ENCODE data around the gene SULT1B1.
"Not testable (repeated sequence)": the region's sequence is repeated elsewhere in the genome, so short reads cannot be mapped to it uniquely, and the experiment has no call there.

SULT1B1 gene

DNA sequence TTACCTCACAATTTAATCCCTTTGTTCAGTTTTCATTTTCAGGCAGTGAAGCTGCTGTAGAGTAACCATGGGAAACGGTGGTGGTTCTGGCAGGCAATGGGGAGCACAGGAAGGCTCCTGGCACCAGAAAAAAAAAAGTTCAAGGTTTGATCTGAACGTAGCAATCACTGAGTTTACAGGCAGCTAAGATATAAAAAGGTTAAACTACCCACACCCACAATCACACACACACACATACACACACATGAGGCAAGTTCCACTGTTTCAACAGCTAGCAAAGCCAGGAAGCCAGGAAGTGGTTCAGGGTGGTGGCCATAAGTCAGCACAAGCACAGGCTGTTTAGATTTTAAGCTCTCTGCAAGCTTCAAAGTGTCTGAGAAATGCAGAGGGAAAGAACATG is at the start of gene SULT1B1:
Gene SULT1B1, minus strand, starts transcription at position 166 of the 400 bp plus-strand sequence. CDS start 5,403 bp downstream, outside the sequence.
- peaks cover 30% of the 10 kb centered on the region for H3K4me1 Mint-ChIP-seq (ENCODE audit: low read depth)
- peak within 1 kb of the TSS; percentile 94 for H3K27ac Mint-ChIP-seq
- H3K36me3 Mint-ChIP-seq (ENCODE audit: low read depth), result no peaks in the 10 kb centered on the region
- peak within 1 kb of the TSS; percentile 86 for H3K4me3 Mint-ChIP-seq
- peak; percentile 40 for DNase-seq (ENCODE audit: low spot score)
- no peaks in the 10 kb centered on the region for H3K9me3 Mint-ChIP-seq
- H3K27me3 Mint-ChIP-seq (ENCODE audit: low read depth), result no peaks in the 10 kb centered on the region

DNA sequence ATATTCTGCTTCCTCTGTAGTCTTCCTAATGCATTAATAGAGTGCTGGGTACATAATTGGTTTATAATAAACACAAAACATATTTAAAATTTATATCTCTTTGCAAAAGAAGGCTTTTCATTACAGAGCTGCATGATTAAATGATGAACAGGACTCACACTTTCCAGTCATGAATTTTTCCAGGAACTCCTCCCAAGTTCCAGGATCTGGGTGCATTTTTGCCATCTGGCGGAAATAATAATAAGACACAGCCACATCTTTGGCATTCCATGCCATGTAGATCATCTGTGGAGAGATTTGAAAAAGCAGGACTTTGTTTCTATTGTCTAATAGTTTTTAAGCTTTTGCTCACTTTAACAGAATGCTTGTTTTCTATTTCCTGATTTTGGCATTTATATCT is 40.2 kb upstream of the SULT1B1 start:
- Mint-ChIP-seq H3K27ac (no peak overlapping the region), H3K36me3 (ENCODE audit: low read depth) (no peaks in the 10 kb centered on the region), H3K9me3 (no peaks in the 10 kb centered on the region), H3K27me3 (ENCODE audit: low read depth) (no peaks in the 10 kb centered on the region), H3K4me3 (no peak overlapping the region), H3K4me1 (ENCODE audit: low read depth) (no peaks in the 10 kb centered on the region)
- DNase-seq (ENCODE audit: low spot score), result no peak

DNA sequence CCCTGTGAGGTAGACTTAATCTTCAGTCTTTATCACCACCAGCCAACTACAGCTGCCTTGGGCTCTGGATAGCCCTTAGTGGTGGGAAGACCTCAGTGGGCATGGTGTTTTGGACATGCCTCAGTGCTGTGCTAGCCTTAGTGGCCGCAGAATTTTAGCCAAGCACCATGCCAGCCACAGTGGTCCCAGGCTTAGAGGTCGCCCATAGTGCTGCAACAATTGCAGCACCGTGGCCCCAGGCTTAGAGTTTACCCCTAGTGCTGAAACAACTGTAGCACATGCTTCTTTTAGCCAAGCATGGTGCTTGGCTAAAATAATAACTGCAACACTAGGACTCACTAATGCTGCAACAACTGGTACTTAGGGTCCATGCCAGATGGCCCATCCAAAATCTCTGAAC is 38.9 kb upstream of the SULT1B1 start:
- H3K27ac Mint-ChIP-seq, result no peak overlapping the region
- no peaks in the 10 kb centered on the region for H3K9me3 Mint-ChIP-seq
- H3K4me3 Mint-ChIP-seq, result no peak overlapping the region
- no peak for DNase-seq (ENCODE audit: low spot score)
- no peaks in the 10 kb centered on the region for H3K27me3 Mint-ChIP-seq (ENCODE audit: low read depth)
- no peaks in the 10 kb centered on the region for H3K36me3 Mint-ChIP-seq (ENCODE audit: low read depth)
- H3K4me1 Mint-ChIP-seq (ENCODE audit: low read depth), result no peaks in the 10 kb centered on the region

DNA sequence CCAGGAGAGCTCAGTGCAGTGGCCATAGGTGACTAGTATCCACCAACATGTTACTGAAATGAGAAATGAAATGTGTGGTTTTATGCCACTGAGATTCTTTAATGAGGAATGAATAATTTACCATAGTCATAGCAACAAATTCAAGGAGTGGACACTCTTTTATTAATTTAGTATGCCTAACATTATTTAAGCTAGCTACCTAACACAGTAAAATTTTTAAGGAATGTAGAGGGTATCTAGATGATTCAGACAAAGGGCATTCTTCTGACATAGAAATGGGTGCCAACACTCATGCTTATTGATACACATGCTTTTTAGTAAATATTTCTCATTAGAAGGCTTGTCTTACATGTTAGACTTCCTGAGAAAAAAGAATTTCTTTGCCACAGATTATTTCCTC is 33.3 kb upstream of the SULT1B1 start:
- H3K9me3 Mint-ChIP-seq, result no peaks in the 10 kb centered on the region
- no peak overlapping the region for H3K27ac Mint-ChIP-seq
- H3K4me1 Mint-ChIP-seq (ENCODE audit: low read depth), result no peaks in the 10 kb centered on the region
- H3K4me3 Mint-ChIP-seq, result no peak overlapping the region
- no peaks in the 10 kb centered on the region for H3K27me3 Mint-ChIP-seq (ENCODE audit: low read depth)
- no peak for DNase-seq (ENCODE audit: low spot score)
- no peaks in the 10 kb centered on the region for H3K36me3 Mint-ChIP-seq (ENCODE audit: low read depth)

DNA sequence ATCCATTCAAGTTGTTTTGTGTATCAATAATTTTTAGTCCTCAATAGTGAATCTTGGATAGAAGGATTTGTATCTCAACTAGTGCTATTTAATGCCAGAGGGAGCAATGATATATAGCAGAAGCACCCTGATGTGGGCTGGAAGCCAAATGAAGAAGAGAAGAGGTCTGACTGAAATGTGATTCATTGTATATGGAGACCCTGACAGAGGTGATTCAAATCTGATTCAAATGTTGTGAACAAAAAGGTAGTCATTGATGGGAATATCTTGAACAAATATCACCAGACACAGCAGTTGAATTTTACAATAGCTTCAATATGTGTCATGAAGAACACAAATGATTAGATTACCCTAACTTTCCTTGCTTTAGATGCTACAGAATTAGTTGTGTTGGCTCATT is 27.5 kb upstream of the SULT1B1 start:
- no peak overlapping the region for H3K27ac Mint-ChIP-seq
- peaks cover 4% of the 10 kb centered on the region for H3K9me3 Mint-ChIP-seq
- no peak overlapping the region for H3K4me3 Mint-ChIP-seq
- no peaks in the 10 kb centered on the region for H3K36me3 Mint-ChIP-seq (ENCODE audit: low read depth)
- no peaks in the 10 kb centered on the region for H3K27me3 Mint-ChIP-seq (ENCODE audit: low read depth)
- H3K4me1 Mint-ChIP-seq (ENCODE audit: low read depth), result no peaks in the 10 kb centered on the region
- DNase-seq (ENCODE audit: low spot score), result no peak

DNA sequence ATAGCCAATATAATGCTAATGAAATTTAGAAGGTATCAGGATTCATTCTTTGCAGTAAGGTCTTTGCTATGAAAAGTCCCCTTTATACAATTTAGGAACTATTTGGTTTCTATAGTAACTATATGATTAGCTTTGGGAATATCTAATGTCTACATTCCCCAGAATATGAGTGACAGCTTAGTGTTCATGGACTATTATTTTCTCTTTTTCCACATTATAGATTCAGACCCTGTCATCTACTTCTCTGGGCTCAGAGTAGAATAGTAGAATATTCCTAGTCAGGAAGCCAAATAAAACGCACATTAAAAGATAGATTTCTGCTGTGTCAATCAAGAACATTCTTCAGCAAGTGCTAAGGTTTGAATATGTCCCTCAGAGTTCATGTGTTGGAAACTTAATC is 26.1 kb upstream of the SULT1B1 start:
- H3K27me3 Mint-ChIP-seq (ENCODE audit: low read depth), result no peaks in the 10 kb centered on the region
- no peak overlapping the region for H3K27ac Mint-ChIP-seq
- no peak overlapping the region for H3K4me3 Mint-ChIP-seq
- H3K4me1 Mint-ChIP-seq (ENCODE audit: low read depth), result no peaks in the 10 kb centered on the region
- H3K9me3 Mint-ChIP-seq, result peaks cover 4% of the 10 kb centered on the region
- no peaks in the 10 kb centered on the region for H3K36me3 Mint-ChIP-seq (ENCODE audit: low read depth)
- DNase-seq (ENCODE audit: low spot score), result no peak

DNA sequence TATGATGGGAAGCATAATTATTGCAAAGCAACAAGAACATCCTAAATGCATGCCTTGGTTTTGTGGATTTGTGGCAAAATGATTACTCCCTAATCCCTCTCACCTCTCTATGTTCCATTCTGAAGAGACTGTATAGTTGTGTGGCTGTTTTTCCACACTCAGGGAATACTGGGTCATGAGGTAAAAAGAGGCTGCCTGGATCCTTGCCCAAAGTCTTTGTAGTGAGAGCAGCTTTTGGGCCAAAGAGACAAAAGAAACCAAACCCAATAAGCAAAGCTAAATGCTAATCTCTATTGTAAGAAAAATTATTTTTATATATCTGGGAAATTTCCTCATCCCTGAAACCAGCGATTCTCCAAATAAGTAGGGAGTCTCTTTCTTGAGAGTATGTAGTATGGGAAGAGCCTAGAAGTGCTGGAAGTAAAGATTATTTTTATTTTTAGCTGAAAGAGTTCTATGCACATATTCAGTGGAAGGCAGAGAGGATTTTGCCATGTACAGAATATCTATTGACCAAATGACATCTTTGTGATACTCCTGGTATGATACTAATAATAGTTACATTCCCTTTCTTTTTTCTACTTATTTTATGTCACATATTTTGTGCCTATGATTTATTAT is 24.9 kb upstream of the SULT1B1 start:
- Mint-ChIP-seq H3K36me3 (ENCODE audit: low read depth) (no peaks in the 10 kb centered on the region), H3K27ac (no peak overlapping the region), H3K4me1 (ENCODE audit: low read depth) (no peaks in the 10 kb centered on the region), H3K9me3 (peaks cover 4% of the 10 kb centered on the region), H3K27me3 (ENCODE audit: low read depth) (no peaks in the 10 kb centered on the region), H3K4me3 (no peak overlapping the region)
- no peak for DNase-seq (ENCODE audit: low spot score)

DNA sequence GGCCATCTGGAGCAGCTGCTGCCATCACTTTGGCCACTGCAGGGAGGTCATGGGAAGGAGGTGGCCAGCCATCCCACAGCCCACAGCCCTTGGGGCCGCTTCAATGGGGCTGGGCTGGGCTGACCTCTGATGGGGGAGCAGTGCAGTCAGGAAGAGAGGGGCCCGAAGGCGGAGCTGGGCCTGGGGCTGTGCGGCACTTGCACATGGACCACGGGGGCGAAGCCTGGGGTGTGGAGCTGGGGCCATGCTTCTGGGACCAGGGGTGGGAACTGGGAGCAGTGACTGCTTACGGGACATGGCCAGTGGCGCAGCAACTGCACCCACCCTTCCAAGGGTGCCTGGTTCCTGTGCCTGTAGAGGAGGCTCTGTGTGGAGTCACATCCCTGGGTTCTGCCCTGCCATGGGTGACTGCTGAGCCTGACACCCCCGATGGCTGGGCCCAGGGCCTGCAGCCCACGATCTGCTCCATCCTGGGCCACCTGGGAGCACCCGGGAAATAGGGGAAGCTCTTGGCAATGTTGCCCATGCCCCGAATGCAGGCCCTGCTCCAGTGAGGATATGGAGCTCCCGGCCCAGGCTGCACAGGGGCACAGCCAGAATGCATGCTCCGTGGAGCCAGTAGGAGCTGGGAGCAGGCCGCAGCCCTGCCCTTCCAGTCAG is 22.4 kb upstream of the SULT1B1 start:
- Mint-ChIP-seq H3K36me3 (ENCODE audit: low read depth) (no peaks in the 10 kb centered on the region), H3K27me3 (ENCODE audit: low read depth) (no peaks in the 10 kb centered on the region), H3K27ac (no peak overlapping the region), H3K4me1 (ENCODE audit: low read depth) (no peaks in the 10 kb centered on the region), H3K4me3 (no peak overlapping the region), H3K9me3 (peaks cover 4% of the 10 kb centered on the region)
- DNase-seq (ENCODE audit: low spot score), result no peak

DNA sequence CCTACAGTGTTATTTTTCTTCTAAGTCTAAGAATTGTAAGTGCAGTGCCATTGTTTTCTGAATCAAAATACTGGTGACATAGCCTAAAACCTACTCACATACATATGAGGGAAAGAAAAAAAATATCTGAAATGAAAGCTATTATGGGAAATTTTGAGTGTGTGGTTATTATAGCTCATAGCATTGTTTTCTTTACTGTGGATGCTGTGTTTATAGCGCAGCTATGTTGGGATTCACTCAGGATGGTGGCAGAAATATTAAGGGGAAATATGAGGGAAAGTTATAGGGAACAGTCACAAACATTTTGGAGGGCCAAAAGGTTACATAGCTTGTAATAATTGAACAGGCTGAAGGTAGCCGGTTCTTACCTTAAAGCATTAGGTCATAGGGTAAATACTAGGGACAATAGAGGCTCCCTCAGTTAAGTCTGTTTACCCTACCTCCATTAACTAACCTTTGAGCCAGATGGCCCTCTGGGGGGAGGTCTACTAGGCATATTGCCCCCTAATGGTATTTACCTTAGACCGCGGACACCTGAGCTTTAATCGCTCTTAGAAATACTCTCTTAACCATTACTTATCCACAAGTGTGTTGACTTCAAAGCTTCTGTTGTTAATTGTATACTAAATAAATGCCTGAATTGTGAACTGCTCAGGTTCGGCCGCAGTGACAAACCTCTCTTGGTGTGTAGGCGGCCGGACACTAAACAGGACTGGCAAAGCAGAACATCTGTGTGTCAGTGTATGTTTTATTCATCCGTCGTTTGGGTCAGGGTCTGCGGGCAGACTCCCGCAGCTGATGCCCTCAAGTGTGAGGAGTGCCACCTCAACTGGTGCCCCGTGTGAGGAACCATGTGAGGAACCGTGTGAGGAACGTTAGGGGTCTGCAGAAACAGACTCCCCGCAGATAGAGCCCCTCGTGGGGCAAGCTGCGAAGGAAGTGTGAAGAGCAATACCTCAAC is 21.3 kb upstream of the SULT1B1 start:
- no peak overlapping the region for H3K4me3 Mint-ChIP-seq
- no peak for DNase-seq (ENCODE audit: low spot score)
- H3K4me1 Mint-ChIP-seq (ENCODE audit: low read depth), result no peaks in the 10 kb centered on the region
- H3K9me3 Mint-ChIP-seq, result peaks cover 4% of the 10 kb centered on the region
- H3K27ac Mint-ChIP-seq, result no peak overlapping the region
- H3K27me3 Mint-ChIP-seq (ENCODE audit: low read depth), result no peaks in the 10 kb centered on the region
- H3K36me3 Mint-ChIP-seq (ENCODE audit: low read depth), result no peaks in the 10 kb centered on the region

DNA sequence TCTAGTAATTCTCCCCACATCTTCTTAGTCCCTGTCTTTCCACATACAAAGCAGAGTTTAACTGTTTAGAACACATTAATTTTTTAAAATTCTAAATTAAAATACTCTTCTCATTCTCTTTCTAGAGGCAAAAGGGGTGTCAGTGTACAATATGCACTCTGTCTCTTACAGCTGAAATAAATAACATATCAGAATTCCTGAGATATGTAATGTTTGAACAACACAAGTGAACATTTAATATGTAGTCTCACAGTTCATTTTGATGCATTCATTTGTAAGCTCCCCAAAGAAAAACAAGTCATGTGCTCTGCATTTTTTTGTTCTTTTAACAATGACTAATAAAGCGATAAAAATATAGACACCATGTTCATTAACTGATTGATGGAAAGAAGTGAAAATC is 19.7 kb upstream of the SULT1B1 start:
- Mint-ChIP-seq H3K27me3 (ENCODE audit: low read depth) (no peaks in the 10 kb centered on the region), H3K9me3 (peaks cover 4% of the 10 kb centered on the region), H3K4me1 (ENCODE audit: low read depth) (no peaks in the 10 kb centered on the region), H3K27ac (no peak overlapping the region), H3K4me3 (no peak overlapping the region), H3K36me3 (ENCODE audit: low read depth) (no peaks in the 10 kb centered on the region)
- DNase-seq (ENCODE audit: low spot score), result no peak

DNA sequence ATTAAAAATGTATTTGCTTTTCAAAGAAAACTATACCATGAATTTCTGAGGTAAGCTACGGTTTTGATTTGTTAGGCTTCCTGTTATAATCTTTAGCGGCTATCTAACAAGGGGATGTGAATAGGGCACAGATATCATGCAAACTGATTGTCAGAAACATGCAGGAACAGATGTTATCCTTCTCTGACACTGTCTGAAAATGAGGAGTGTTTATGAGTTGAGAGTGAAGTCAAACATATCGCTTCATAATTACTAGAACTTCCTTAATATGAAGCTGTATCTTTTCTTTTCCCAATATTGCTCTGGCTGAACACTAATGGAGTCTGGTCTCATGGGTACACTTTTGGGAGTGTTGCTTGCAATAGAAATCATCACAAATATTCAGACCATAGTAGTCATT is 16.3 kb upstream of the SULT1B1 start:
- Mint-ChIP-seq H3K36me3 (ENCODE audit: low read depth) (no peaks in the 10 kb centered on the region), H3K27ac (no peak overlapping the region), H3K9me3 (no peaks in the 10 kb centered on the region), H3K4me3 (no peak overlapping the region), H3K4me1 (ENCODE audit: low read depth) (no peaks in the 10 kb centered on the region), H3K27me3 (ENCODE audit: low read depth) (no peaks in the 10 kb centered on the region)
- no peak for DNase-seq (ENCODE audit: low spot score)

DNA sequence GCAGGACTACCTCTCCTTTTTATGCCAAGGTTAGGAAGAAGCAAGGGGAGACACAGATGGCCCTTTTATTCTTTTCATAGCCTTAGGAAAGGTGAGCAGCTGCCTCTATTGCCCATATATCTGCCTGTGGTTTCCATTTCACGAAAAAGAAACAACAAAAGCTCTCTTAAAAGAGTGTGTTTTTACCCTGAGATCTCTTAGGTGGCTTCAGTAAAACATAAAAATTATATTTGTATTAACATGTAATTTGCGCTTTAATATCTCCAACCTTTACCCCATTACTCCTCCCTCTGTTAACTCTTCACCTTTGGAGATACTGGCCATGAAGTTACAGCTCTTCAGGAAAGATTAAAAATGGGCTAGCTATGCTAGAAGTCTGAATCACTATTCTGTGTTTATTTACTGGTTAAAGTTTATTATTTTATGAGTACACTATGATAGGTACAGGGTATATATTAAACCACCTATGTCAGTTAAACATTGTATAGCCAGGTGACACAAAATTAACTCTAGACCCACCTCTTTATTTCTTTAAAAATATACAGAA is 15.0 kb upstream of the SULT1B1 start:
- Mint-ChIP-seq H3K36me3 (ENCODE audit: low read depth) (no peaks in the 10 kb centered on the region), H3K4me1 (ENCODE audit: low read depth) (no peaks in the 10 kb centered on the region), H3K27ac (no peak overlapping the region), H3K9me3 (no peaks in the 10 kb centered on the region), H3K4me3 (no peak overlapping the region), H3K27me3 (ENCODE audit: low read depth) (no peaks in the 10 kb centered on the region)
- no peak for DNase-seq (ENCODE audit: low spot score)

DNA sequence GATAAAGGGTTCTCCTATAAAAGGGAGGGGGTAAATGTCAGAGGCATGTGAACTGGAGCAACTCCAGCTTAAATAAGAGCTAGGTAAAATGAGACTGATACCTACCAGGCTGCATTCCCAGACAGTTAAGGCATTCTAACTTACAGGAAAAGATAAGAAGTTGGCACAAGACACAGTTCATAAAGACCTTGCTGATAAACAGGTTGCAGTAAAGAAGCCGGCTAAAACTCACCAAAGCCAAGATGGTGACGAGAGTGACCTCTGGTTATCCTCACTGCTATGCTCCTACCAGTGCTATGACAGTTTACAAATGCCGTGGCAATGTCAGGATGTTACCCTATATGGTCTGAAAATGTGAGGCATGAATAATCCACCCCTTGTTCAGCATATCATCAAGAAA is 13.1 kb upstream of the SULT1B1 start:
- no peak for DNase-seq (ENCODE audit: low spot score)
- Mint-ChIP-seq H3K4me1 (ENCODE audit: low read depth) (no peaks in the 10 kb centered on the region), H3K36me3 (ENCODE audit: low read depth) (no peaks in the 10 kb centered on the region), H3K9me3 (no peaks in the 10 kb centered on the region), H3K27me3 (ENCODE audit: low read depth) (no peaks in the 10 kb centered on the region), H3K4me3 (no peak overlapping the region), H3K27ac (no peak overlapping the region)

DNA sequence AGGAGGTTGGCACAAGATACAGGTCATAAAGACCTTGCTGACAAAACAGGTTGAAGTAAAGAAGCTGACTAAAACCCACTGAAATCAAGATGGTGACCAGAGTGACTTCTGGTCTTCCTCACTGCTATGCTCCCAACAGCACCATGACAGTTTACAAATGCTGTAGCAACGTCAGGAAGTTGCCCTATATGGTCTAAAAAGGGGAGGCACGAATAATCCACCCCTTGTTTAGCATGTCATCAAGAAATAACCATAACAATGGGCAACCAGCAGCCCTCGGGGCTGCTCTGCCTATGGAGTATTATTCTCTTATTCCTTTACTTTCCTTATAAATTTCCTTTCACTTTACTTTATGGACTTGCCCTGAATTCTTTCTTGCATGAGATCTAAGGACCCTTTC is 8.1 kb upstream of the SULT1B1 start:
- not testable (repeated sequence) for H3K4me3 Mint-ChIP-seq; H3K4me1 Mint-ChIP-seq (ENCODE audit: low read depth); H3K27me3 Mint-ChIP-seq (ENCODE audit: low read depth); H3K36me3 Mint-ChIP-seq (ENCODE audit: low read depth); H3K27ac Mint-ChIP-seq; H3K9me3 Mint-ChIP-seq; DNase-seq (ENCODE audit: low spot score)
